HG03095 (cell line): Measurements from ENCODE around the gene PTGDS.

Experiments
- ATAC-seq: cut with Tn5 transposase; IDR thresholded peaks from one replicate; pipeline ENCODE4 v1.9.1; 2021; ENCODE audit warnings: moderate library complexity; ENCODE audit not compliant: unreplicated experiment

Gene PTGDS

GRCh38 chr9:136957461-136957860 lies 19.8 kb upstream of the PTGDS start:
- no peak for ATAC-seq

GRCh38 chr9:136957901-136958300 lies 19.4 kb upstream of the PTGDS start:
- no peak for ATAC-seq

- no peak for ATAC-seq
These were observed 18.8 kb upstream of the PTGDS start for GRCh38 chr9:136958473-136958872.

GRCh38 chr9:136958898-136959850 lies 18.1 kb upstream of the PTGDS start:
- ATAC-seq: no peak

GRCh38 chr9:136960212-136960937 lies 16.9 kb upstream of the PTGDS start:
- ATAC-seq: no peak

- no peak for ATAC-seq
These were observed 16.4 kb upstream of the PTGDS start for GRCh38 chr9:136960938-136961275.

GRCh38 chr9:136961279-136962065 lies 15.8 kb upstream of the PTGDS start:
- no peak for ATAC-seq

GRCh38 chr9:136962163-136962562 lies 15.1 kb upstream of the PTGDS start:
- ATAC-seq: no peak

GRCh38 chr9:136962701-136963248 lies 14.5 kb upstream of the PTGDS start:
- no peak for ATAC-seq

- ATAC-seq: no peak
These were observed 14.0 kb upstream of the PTGDS start for GRCh38 chr9:136963341-136963740.

- no peak for ATAC-seq
These were observed 13.6 kb upstream of the PTGDS start for GRCh38 chr9:136963751-136964150.

- ATAC-seq: no peak
These were observed 13.1 kb upstream of the PTGDS start for GRCh38 chr9:136964171-136964689.

GRCh38 chr9:136964833-136965422 lies 12.4 kb upstream of the PTGDS start:
- ATAC-seq: no peak

GRCh38 chr9:136965771-136966484 lies 11.4 kb upstream of the PTGDS start:
- no peak for ATAC-seq

GRCh38 chr9:136968333-136969127 lies 8.8 kb upstream of the PTGDS start:
- ATAC-seq: no peak

- ATAC-seq: no peak
These were observed 8.2 kb upstream of the PTGDS start for GRCh38 chr9:136969150-136969549.

- no peak for ATAC-seq
These were observed 7.5 kb upstream of the PTGDS start for GRCh38 chr9:136969774-136970173.

- no peak for ATAC-seq
These were observed 6.9 kb upstream of the PTGDS start for GRCh38 chr9:136970361-136970760.

- no peak for ATAC-seq
These were observed 5.6 kb upstream of the PTGDS start for GRCh38 chr9:136971746-136972145.
